K562 (cell line): ENCODE measurements around the gene CCND3. TPM values are rescaled to one million over a fixed set of nuclear protein-coding genes. Genes with fewer than 3 reads are reported as not detected.

Experiments
- ATAC-seq: fragments of 200-7000 bp; cut with Tn5 transposase; 3 replicates; pipeline ENCODE4 v1.9.1; 2020; ENCODE audit warnings: moderate library complexity
- BruUV-seq: library from RNA; stranded (reverse); fragments of 400-500 nt; replicated peaks from 2 replicates; lab custom pipeline; 2021; lab: Mats Ljungman, UMichigan
- CTCF ChIA-PET: fragments of 300-600 bp; formaldehyde crosslinking; extraction: SDS; loops from one replicate; lab custom pipeline; 2021; ENCODE audit warnings: low intra/inter-chr PET ratio; lab: Yijun Ruan, JAX
- POLR2A ChIA-PET: fragments of 300-600, 350-650 bp; sonication (Branson Sonifier 250); formaldehyde crosslinking; extraction: SDS; loops from one replicate; lab custom pipeline; 2021; ENCODE audit warnings: antibody characterized with exemption, inconsistent platforms; lab: Yijun Ruan, JAX
- DNase-seq, 4 experiments: peaks; one replicate each; pipeline versions ENCODE4 v3.0.0 to v3.0.0-alpha.2; 2011 to 2018; ENCODE audit warnings: low spot score in 3 of 4, mixed read lengths in 3 of 4; ENCODE audit errors: extremely low read depth in 1 of 4
- FAIRE-seq: peaks from 2 replicates; lab custom pipeline; 2011; peaks lifted over from hg19 to GRCh38; lab: Jason Lieb, UNC
- H2AFZ ChIP-seq: 2 replicates; pipeline ENCODE4 v1.6.0; 2011; ENCODE audit warnings: low read depth, low read length, control low read depth, inconsistent platforms
- H3K27ac ChIP-seq: fragments of 200-600 bp; 3 replicates; pipeline ENCODE4 v1.8.0; 2011; ENCODE audit warnings: low read depth, mild to moderate bottlenecking, control low read depth, inconsistent platforms, low read length, moderate library complexity, mixed read lengths; ENCODE audit errors: extremely low read depth
- H3K27me3 ChIP-seq, 2 experiments: fragments of 300-600 bp in 1 of 2; 2 replicates in 1 of 2; 3 replicates in 1 of 2; pipeline versions ENCODE4 v1.6.0 to v1.8.0; 2011; ENCODE audit warnings: inconsistent platforms in 2 of 2, low read length in 2 of 2, mild to moderate bottlenecking in 1 of 2, mixed read lengths in 1 of 2, moderate library complexity in 1 of 2; ENCODE audit not compliant: control insufficient read depth in 2 of 2, insufficient read depth in 2 of 2
- H3K36me3 ChIP-seq: fragments of 300-600 bp; 3 replicates; pipeline ENCODE4 v1.8.0; 2011; ENCODE audit warnings: mild to moderate bottlenecking, low read length, inconsistent platforms; ENCODE audit not compliant: control insufficient read depth, insufficient read depth
- H3K4me1 ChIP-seq, 2 experiments: fragments of 200-600 bp in 1 of 2; replicated peaks in 1 of 2; 2 replicates in 1 of 2; 3 replicates in 1 of 2; pipeline versions ENCODE4 v1.5.1 to v1.8.0; 2011; ENCODE audit warnings: inconsistent platforms in 2 of 2, low read length in 2 of 2, mild to moderate bottlenecking in 1 of 2, mixed read lengths in 1 of 2, moderate library complexity in 1 of 2; ENCODE audit not compliant: control insufficient read depth in 2 of 2, insufficient read depth in 2 of 2
- H3K4me2 ChIP-seq: 2 replicates; pipeline ENCODE4 v1.6.1; 2011; ENCODE audit warnings: low read length, control low read depth, inconsistent platforms, mixed read lengths; ENCODE audit not compliant: insufficient read depth
- H3K4me3 ChIP-seq: fragments of 200-600 bp; sonication (generic), shearing (Covaris generic); 2 replicates; pipeline ENCODE4 v1.5.1; 2016; ENCODE audit warnings: control low read depth, inconsistent platforms
- H3K79me2 ChIP-seq: fragments of 200-600 bp; 3 replicates; pipeline ENCODE4 v1.8.0; 2011; ENCODE audit warnings: low read length, inconsistent platforms; ENCODE audit not compliant: control insufficient read depth, insufficient read depth
- H3K9ac ChIP-seq, 2 experiments: 2 replicates each; pipeline versions ENCODE4 v1.6.0 to v1.6.1; 2011; ENCODE audit warnings: low read depth in 2 of 2, low read length in 2 of 2, control low read depth in 1 of 2, inconsistent platforms in 1 of 2, mild to moderate bottlenecking in 1 of 2, mixed read lengths in 1 of 2; ENCODE audit not compliant: insufficient read depth in 1 of 2
- H3K9me1 ChIP-seq: one replicate; pipeline ENCODE4 v1.6.0; 2011; ENCODE audit warnings: inconsistent platforms, mild to moderate bottlenecking, low read length, moderate library complexity; ENCODE audit not compliant: control insufficient read depth, insufficient read depth
- H3K9me3 ChIP-seq: replicated peaks from 2 replicates; pipeline ENCODE4 v1.5.1; 2011; ENCODE audit warnings: low read depth, low read length, inconsistent platforms; ENCODE audit not compliant: control insufficient read depth, insufficient read depth
- H4K20me1 ChIP-seq: replicated peaks from 2 replicates; pipeline ENCODE4 v1.6.1; 2011; ENCODE audit warnings: low read length, inconsistent platforms, mixed read lengths; ENCODE audit not compliant: control insufficient read depth, insufficient read depth
- CEBPG ChIP-seq, 3 experiments: fragments of 200-800 bp in 1 of 3; sonication (Bioruptor generic) in 1 of 3; sonication (generic) in 1 of 3; formaldehyde crosslinking in 1 of 3; IDR thresholded peaks in 2 of 3; conservative IDR thresholded peaks in 1 of 3; 2 replicates each; pipeline versions ENCODE4 v1.6.1 to v1.8.0; 2016 to 2022; ENCODE audit warnings: missing compliant biosample characterization in 2 of 3, missing genetic modification characterization in 2 of 3, mild to moderate bottlenecking in 1 of 3, missing genetic modification reagents in 1 of 3
- CLOCK ChIP-seq: fragments of 250-450 bp; sonication (Bioruptor Pico); IDR thresholded peaks from 2 replicates; pipeline ENCODE4 v1.4.0; 2020; ENCODE audit warnings: mild to moderate bottlenecking, moderate library complexity, borderline replicate concordance
- MBD2 ChIP-seq: sonication (generic); IDR thresholded peaks from 2 replicates; pipeline ENCODE4 v1.6.1; 2016; ENCODE audit warnings: low read depth, borderline replicate concordance
- MYBL2 ChIP-seq, 2 experiments: fragments of 450-650 bp in 1 of 2; sonication (generic) in 1 of 2; formaldehyde crosslinking in 1 of 2; IDR thresholded peaks; 2 replicates each; pipeline versions ENCODE4 v1.6.1 to v1.8.1; 2017 to 2022; ENCODE audit warnings: borderline replicate concordance in 1 of 2, inconsistent platforms in 1 of 2, low read depth in 1 of 2, mild to moderate bottlenecking in 1 of 2, missing genetic modification reagents in 1 of 2, moderate library complexity in 1 of 2
- POLR2AphosphoS2 ChIP-seq: IDR thresholded peaks from 2 replicates; pipeline ENCODE4 v1.6.1; 2012; ENCODE audit warnings: low read length, improper control_type of control experiment
- WGBS: fragments of 100-300 bp; shearing (Covaris generic); methylation state at CpG from one replicate; pipeline ENCODE4 v1.1.6; 2016; ENCODE audit warnings: low coverage, mixed read lengths; ENCODE audit not compliant: insufficient coverage; ENCODE audit errors: missing lambda C conversion rate; 5-methylcytosine and 5-hydroxymethylcytosine counted together
- in situ Hi-C: fragments of 300-500 bp; cut with MboI; formaldehyde crosslinking; loops from 4 replicates; pipeline ENCODE4 v1.15.0; 2018; ENCODE audit warnings: inconsistent platforms, mixed read lengths
- intact Hi-C: fragments of 100-400 bp; cut with micrococcal nuclease; formaldehyde crosslinking; loops from 2 replicates; pipeline ENCODE4 v1.14.2; 2022
- polyA plus RNA-seq, 8 experiments: library from polyadenylated mRNA; depleted of rRNA in 4 of 8; stranded (reverse) in 5 of 8; unstranded in 3 of 8; fragments of >200 nt; fragmentation: Nextera tagmentation in 2 of 8; fragmentation: Illumina TruSeq in 1 of 8; extraction: Ambion mirVana in 2 of 8; extraction: Trizol in 1 of 8; gene quantifications; 2 replicates each; pipeline versions ENCODE4 v1.2.1 to v1.2.3, GENCODE V29; 2011 to 2014; ENCODE audit warnings: inconsistent platforms in 1 of 8, missing spikeins in 1 of 8
- total RNA-seq, 7 experiments: library from RNA; depleted of rRNA in 6 of 7; stranded (reverse); fragments of >200 nt in 6 of 7; fragmentation: Illumina TruSeq in 2 of 7; extraction: Trizol in 2 of 7; gene quantifications; 2 replicates each; pipeline versions ENCODE4 v1.2.1 to v1.2.3, GENCODE V29; 2011 to 2021; ENCODE audit warnings: low replicate concordance in 1 of 7
- TF ChIP-seq, protein P1 (sequence below), 2 experiments: fragments of 450-650 bp; IDR thresholded peaks; 2 replicates each; pipeline ENCODE4 v1.6.1; 2018; ENCODE audit warnings: mild to moderate bottlenecking in 2 of 2, low read depth in 1 of 2; ENCODE audit not compliant: partially characterized antibody in 2 of 2
- TF ChIP-seq, protein P2 (sequence below): fragments of 250-450 bp; sonication (Bioruptor Pico); IDR thresholded peaks from 2 replicates; pipeline ENCODE4 v1.9.0; 2021; ENCODE audit warnings: mild to moderate bottlenecking
- TF ChIP-seq, protein P3 (sequence below): sonication (generic); IDR thresholded peaks from 2 replicates; pipeline ENCODE4 v1.6.1; 2016
- TF ChIP-seq, protein P4 (sequence below): fragments of 250-450 bp; sonication (Bioruptor Pico); IDR thresholded peaks from 2 replicates; pipeline ENCODE4 v1.5.0; 2021

The CCND3 gene
- total and polyA plus RNA-seq, 9 of the 15 experiments (the other 6 are each of a cell fraction or from before 2014, with no cell fraction given), result 21.5 to 204 (median 97.4) TPM

GRCh38 chr6:41896281-41896680, 45.3 kb downstream of the CCND3 start:
- FAIRE-seq, result no peak
- WGBS, result 22% methylated on average over 3 of the region's 3 CpGs
- CTCF ChIA-PET, result no interaction called here
- TF ChIP-seq MBD2 (no peak), POLR2AphosphoS2 (no peak), CEBPG (CRISPR knock-in tag; IDR thresholded peaks at IDR 0.05) (no peak), CEBPG (tag; conservative IDR thresholded peaks at IDR 0.05 in 1 of 2, IDR thresholded peaks at IDR 0.05 in 1 of 2) (0 out of 4 replicates have a peak, but pooled peaks of 1 of the 2 experiments have one; percentile 35), MYBL2 (IDR thresholded peaks at IDR 0.05; ENCODE audit: low read depth) (no peak), MYBL2 (CRISPR knock-in tag; IDR thresholded peaks at IDR 0.05; ENCODE audit: borderline replicate concordance) (no peak), CLOCK (no peak)
- TF ChIP-seq, protein P1, sequence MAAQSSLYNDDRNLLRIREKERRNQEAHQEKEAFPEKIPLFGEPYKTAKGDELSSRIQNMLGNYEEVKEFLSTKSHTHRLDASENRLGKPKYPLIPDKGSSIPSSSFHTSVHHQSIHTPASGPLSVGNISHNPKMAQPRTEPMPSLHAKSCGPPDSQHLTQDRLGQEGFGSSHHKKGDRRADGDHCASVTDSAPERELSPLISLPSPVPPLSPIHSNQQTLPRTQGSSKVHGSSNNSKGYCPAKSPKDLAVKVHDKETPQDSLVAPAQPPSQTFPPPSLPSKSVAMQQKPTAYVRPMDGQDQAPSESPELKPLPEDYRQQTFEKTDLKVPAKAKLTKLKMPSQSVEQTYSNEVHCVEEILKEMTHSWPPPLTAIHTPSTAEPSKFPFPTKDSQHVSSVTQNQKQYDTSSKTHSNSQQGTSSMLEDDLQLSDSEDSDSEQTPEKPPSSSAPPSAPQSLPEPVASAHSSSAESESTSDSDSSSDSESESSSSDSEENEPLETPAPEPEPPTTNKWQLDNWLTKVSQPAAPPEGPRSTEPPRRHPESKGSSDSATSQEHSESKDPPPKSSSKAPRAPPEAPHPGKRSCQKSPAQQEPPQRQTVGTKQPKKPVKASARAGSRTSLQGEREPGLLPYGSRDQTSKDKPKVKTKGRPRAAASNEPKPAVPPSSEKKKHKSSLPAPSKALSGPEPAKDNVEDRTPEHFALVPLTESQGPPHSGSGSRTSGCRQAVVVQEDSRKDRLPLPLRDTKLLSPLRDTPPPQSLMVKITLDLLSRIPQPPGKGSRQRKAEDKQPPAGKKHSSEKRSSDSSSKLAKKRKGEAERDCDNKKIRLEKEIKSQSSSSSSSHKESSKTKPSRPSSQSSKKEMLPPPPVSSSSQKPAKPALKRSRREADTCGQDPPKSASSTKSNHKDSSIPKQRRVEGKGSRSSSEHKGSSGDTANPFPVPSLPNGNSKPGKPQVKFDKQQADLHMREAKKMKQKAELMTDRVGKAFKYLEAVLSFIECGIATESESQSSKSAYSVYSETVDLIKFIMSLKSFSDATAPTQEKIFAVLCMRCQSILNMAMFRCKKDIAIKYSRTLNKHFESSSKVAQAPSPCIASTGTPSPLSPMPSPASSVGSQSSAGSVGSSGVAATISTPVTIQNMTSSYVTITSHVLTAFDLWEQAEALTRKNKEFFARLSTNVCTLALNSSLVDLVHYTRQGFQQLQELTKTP (IDR thresholded peaks at IDR 0.05; ENCODE audit: low read depth in 1 of 2, partially characterized antibody in 2 of 2), result no peak
- TF ChIP-seq, protein P2, sequence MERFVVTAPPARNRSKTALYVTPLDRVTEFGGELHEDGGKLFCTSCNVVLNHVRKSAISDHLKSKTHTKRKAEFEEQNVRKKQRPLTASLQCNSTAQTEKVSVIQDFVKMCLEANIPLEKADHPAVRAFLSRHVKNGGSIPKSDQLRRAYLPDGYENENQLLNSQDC (CRISPR knock-in tag), result no peak
- TF ChIP-seq, protein P3, sequence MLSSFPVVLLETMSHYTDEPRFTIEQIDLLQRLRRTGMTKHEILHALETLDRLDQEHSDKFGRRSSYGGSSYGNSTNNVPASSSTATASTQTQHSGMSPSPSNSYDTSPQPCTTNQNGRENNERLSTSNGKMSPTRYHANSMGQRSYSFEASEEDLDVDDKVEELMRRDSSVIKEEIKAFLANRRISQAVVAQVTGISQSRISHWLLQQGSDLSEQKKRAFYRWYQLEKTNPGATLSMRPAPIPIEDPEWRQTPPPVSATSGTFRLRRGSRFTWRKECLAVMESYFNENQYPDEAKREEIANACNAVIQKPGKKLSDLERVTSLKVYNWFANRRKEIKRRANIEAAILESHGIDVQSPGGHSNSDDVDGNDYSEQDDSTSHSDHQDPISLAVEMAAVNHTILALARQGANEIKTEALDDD, result peak; percentile 2; the same call in 1 of the 2 replicates
- TF ChIP-seq, protein P4, sequence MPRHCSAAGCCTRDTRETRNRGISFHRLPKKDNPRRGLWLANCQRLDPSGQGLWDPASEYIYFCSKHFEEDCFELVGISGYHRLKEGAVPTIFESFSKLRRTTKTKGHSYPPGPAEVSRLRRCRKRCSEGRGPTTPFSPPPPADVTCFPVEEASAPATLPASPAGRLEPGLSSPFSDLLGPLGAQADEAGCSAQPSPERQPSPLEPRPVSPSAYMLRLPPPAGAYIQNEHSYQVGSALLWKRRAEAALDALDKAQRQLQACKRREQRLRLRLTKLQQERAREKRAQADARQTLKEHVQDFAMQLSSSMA (CRISPR knock-in tag), result no peak

More at GRCh38 chr6:41896281-41896680, 45.3 kb downstream of the CCND3 start:
- Histone ChIP-seq H3K9me3 (no peaks in the 10 kb centered on the region), H3K27me3 (no peaks in the 10 kb centered on the region), H3K9ac (peak overlapping the region in 1 of 2 experiments; percentile 78; a peak in 2 of 4 replicates), H3K4me2 (peak overlapping the region; percentile 85), H3K36me3 (no peaks in the 10 kb centered on the region), H3K4me1 (peaks cover 8 to 11% of the 10 kb centered on the region in 2 experiments), H3K27ac (peak overlapping the region; percentile 79), H3K79me2 (peaks cover 9% of the 10 kb centered on the region; the same call in 2 of the 3 replicates), H3K9me1 (no peaks in the 10 kb centered on the region), H4K20me1 (no peaks in the 10 kb centered on the region; the same call in 1 of the 2 replicates), H3K4me3 (peak overlapping the region; percentile 56), H2AFZ (peak overlapping the region; percentile 86)
- no peak for ATAC-seq
- BruUV-seq, result no TSS peak
- in situ Hi-C loops (no loop called here), intact Hi-C loops (no loop called here)
- DNase-seq, result no peak
- POLR2A ChIA-PET, result interaction anchor here (0.7 to 2.2 kb wide), 9 partner anchors 9 to 272 kb away, joined by 3 to 9 read pairs (median 4); partner anchors contain the start of genes BYSL and MED20
